HG03354 (cell line): ENCODE results near the gene MAP4K5.

Source experiments
- ATAC-seq: cut with Tn5 transposase; IDR thresholded peaks from one replicate; pipeline ENCODE4 v1.9.1; 2021; ENCODE audit warnings: mild to moderate bottlenecking; ENCODE audit not compliant: unreplicated experiment, poor library complexity, severe bottlenecking

Gene MAP4K5

DNA sequence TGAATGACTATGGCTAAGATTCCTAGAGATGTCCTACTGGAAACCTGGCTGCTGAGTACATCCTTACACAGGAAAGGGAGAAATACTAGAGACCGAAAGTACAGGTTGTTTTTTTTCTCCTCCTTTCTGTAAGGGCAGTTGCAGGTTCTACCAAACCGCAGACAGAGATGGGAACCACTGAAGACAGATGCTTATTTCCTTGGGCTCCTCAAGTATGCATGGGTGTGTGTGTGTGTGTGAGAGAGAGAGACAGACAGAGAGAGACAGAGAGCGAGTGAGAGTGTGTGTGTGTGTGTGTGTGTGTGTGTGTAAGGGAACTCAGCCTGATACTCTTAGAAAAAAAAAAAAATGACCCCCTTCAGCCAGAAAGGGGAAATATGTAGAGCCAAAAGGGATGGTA is 42.5 kb downstream of the MAP4K5 start:
- no peak for ATAC-seq

- ATAC-seq, result no peak
These were observed 43.8 kb downstream of the MAP4K5 start for GRCh38 chr14:50488521-50488920.

GRCh38 chr14:50479041-50479440 is 53.3 kb downstream of the MAP4K5 start:
- no peak for ATAC-seq

- no peak for ATAC-seq
These were observed 54.6 kb downstream of the MAP4K5 start for GRCh38 chr14:50477760-50478159.

GRCh38 chr14:50476134-50476533 is 56.2 kb downstream of the MAP4K5 start:
- no peak for ATAC-seq

GRCh38 chr14:50475460-50475859 is 56.9 kb downstream of the MAP4K5 start:
- ATAC-seq, result no peak

- ATAC-seq, result no peak
These were observed 60.4 kb downstream of the MAP4K5 start for GRCh38 chr14:50471838-50472465.

DNA sequence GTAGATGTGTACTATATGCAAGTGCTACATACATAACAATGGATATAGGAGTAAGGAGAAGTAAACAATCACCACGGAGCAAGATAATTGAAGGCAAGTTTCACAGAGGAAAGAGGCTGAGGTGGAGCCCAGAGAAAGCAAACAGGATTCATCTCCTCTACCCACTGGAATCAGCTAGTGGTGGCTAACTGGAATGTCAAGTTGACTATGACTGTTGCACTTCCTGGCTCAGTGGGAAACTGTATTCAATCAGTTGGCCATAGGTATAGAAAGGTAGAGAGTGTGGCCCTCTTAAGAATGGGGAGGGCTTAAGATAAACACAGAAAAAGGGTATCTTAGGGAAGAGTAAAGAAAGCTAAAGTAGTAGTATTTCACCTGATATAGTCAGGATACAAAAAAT is 62.4 kb downstream of the MAP4K5 start:
- ATAC-seq, result no peak

DNA sequence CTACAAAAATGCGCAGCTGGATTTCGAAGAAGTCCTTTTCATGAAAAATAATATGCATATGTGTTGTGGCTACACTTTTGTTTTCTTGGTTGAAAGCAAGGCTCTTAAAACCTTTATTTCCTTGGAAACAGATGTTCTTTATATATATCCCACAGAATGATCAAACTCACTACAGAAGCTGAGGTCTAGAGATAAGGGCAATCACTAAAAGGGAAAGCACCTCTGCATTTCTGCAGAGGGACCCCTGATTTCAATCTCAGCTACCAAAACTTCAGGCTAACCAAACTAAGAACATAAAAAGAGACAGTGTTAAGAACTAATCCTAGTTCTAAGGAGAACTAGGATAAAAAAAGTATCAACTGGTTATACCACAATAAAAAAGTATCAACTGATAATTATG is 70.3 kb downstream of the MAP4K5 start:
- ATAC-seq, result no peak

GRCh38 chr14:50453869-50454268 is 78.5 kb downstream of the MAP4K5 start:
- no peak for ATAC-seq

DNA sequence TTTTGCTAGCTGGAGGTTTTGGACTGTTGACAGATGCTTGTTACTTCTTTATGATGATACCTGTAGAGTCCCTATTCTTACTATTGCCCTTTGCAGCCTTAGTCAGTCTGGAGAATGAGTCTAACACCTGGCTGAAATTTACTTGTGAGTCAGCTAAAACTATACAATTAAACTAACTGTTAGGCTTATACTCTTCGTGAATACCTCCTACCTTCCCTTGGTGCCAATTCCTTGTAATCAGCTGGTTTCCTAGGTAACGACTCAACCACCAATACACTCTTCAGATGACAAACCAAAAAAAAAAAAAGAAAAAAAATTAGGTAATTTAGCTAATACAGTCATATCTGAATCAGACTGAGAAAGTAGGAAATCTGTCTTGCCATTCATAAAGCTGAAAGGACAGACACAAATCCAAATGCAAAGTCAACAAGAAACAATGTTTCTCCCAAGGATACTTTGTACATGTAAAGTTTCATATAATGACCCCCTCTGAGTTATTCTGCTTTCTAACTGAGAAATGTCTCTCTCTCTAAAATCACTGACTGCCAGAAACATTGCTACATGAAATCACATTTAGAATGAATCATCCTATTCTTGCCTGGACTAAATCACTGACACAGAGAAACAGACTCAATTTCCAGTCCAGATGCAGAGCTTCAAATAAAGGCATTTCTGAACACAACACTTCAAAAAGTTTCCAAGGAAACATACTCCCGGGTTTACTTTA is 79.2 kb downstream of the MAP4K5 start:
- no peak for ATAC-seq

GRCh38 chr14:50452296-50452695 is 80.1 kb downstream of the MAP4K5 start:
- ATAC-seq, result no peak

- no peak for ATAC-seq
These were observed 80.5 kb downstream of the MAP4K5 start for GRCh38 chr14:50451854-50452253.

DNA sequence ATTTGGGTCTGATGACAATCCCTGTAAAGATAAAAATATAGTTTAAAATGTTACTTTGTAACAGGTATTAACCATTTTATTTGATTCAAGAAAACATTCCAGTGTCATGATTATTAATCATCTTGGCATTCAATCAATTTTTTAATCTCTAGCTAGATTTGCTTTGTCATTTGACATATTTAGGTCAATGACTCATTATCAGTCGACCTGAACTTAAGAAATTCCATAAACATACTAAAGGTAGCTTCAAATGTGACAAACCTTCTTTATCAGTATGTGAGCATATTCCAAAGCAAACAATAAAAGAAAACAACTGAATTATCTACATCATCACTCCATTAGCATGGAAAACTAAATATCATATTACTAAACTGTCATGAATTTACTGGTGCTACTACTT is 84.9 kb downstream of the MAP4K5 start:
- ATAC-seq, result no peak

DNA sequence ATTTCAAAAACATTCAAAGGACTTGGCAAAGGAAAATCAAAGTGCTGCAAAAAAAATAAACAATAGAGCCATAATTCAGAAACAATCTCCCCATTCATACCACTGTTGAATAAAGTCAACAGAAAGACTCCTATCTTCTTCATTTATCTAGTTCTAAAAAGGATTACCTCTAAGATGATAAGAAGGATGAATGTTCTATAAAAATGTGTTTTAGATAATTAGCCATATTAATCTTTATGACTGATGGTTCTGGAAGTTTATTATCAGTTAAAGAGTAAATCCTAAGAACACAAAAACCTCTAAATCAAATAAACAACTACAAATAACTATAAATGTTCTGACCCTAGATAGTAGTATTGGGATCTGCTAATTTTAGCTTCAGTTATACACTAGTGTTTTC is 97.8 kb downstream of the MAP4K5 start:
- ATAC-seq, result no peak

DNA sequence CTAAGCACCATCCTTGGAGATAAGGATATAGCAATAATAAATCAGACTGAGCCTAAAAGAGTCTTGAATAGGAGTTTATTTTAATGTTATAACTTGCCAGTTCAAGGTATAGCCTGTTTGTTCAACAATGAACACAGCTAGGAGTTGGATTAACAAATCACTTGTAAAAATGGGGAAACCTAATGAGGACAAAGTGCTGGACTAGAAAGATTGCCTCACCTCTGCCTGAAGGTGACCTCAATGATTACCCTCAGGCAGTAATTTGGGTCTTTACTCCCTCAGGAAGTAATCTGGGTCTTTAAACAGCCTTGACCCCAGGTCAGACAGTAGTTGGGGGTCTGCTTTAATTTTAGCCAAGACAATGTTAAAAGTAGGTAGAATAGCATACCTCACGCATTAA is 100.2 kb downstream of the MAP4K5 start:
- no peak for ATAC-seq

GRCh38 chr14:50425816-50426215 is 106.6 kb downstream of the MAP4K5 start:
- ATAC-seq, result no peak

DNA sequence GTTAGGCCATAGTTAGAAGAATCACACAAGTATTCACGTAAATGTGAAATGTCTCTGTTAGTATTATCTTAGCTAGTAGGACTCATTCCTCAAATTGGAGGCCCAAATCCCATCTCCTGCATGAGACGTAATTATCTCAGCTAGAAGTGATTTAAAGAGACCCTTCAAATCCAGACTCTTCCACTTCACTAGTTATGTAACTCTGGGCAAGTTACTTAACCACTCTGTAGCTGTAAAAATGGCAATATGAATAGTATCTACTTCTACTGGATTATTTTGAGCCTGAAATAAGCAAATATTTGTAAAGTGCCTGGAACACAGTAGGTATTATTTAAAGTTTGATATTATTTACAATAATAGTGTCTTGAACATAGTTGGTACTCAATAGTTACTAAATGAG is 107.3 kb downstream of the MAP4K5 start:
- ATAC-seq, result no peak

DNA sequence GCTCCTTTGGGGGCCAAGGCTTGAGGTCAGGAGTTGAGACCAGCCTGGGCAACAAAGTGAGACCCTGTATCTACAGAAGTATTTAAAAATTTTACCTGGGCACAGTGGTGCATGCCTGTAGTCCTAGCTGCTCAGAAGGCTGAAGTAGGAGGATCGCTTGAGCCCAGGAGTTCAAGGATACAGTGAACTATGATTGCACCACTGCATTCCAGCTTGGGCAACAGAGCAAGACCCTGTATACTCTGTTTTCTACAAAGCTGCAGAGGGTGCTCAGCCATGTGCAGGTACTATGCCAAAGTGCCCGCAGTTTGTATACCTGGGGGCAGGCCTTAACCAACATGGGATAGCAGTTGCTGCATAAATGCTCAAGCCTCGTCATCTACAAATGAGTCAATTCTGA is 108.8 kb downstream of the MAP4K5 start:
- ATAC-seq, result no peak

DNA sequence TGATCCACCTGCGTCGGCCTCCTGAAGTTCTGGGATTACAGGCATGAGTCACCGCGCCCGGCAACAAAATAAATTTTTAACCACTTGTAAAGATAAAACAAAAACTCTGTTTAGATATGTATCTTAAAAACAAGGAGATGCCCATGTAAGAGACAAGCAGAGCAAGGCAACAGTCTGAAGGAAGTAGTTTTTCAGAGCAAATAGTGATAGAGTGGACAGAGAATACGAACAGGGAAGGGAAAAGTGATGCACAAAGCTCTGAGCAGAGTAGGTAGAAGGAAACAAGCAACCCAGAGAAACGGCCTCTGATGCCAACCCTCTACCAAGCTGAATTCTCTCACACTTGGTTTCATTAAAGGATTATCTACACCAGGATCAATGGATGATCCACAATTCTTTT is 110.9 kb downstream of the MAP4K5 start:
- no peak for ATAC-seq

DNA sequence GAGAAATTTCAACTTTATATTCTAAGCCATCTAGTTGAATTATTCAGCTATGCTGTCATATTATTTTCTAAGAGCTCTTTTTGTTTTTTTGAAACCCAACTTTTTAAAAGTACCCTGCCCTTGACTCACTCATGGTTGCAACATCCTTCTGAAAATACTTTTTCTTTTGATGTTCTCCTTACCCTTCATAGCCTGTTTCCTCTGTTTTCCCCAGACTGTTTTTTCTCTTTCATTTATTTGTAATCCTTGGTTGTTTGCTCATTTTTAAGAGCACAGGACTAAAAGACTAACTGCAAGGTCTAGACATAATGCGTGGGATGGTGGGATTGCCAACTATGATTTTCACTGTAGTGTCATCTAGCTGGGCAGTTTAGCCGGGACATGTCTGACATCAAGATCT is 114.5 kb downstream of the MAP4K5 start:
- ATAC-seq, result no peak

GRCh38 chr14:50410921-50411320 is 121.4 kb downstream of the MAP4K5 start:
- no peak for ATAC-seq
